Forelimb muscle (tissue), 1 donor: Measurements from ENCODE around the gene KCNA4. TPM values are rescaled to one million over a fixed set of nuclear protein-coding genes. Genes with fewer than 3 reads are reported as not detected.
"Not testable (repeated sequence)": the region's sequence is repeated elsewhere in the genome, so short reads cannot be mapped to it uniquely, and the experiment has no call there.

Source experiments
- DNase-seq: peaks from one replicate; pipeline ENCODE4 v3.0.0-alpha.2; 2013; ENCODE audit warnings: low read depth
- polyA plus RNA-seq: library from polyadenylated mRNA; unstranded; fragments of 120-200 nt; gene quantifications from one replicate; pipeline ENCODE4 v1.2.1, GENCODE V29; 2013; ENCODE audit not compliant: insufficient read length

KCNA4 gene
- polyA plus RNA-seq, 1 donor: 0.10 TPM

- no peak for DNase-seq
These were observed 15.7 kb downstream of the KCNA4 start for GRCh38 chr11:30000986-30001750.

- DNase-seq: no peak
These were observed 20.8 kb downstream of the KCNA4 start for GRCh38 chr11:29996016-29996415.

GRCh38 chr11:29989174-29989970 lies 27.5 kb downstream of the KCNA4 start:
- peak; percentile 45 for DNase-seq

- DNase-seq: no peak
These were observed 31.6 kb downstream of the KCNA4 start for GRCh38 chr11:29985248-29985647.

GRCh38 chr11:29984544-29984943 lies 32.3 kb downstream of the KCNA4 start:
- no peak for DNase-seq

GRCh38 chr11:29978549-29978948 lies 38.3 kb downstream of the KCNA4 start:
- DNase-seq: no peak

GRCh38 chr11:29975580-29975979 lies 41.2 kb downstream of the KCNA4 start:
- not testable (repeated sequence) for DNase-seq

- DNase-seq: no peak
These were observed 53.0 kb downstream of the KCNA4 start for GRCh38 chr11:29963796-29964195.

- DNase-seq: no peak
These were observed 53.8 kb downstream of the KCNA4 start for GRCh38 chr11:29963036-29963435.

- no peak for DNase-seq
These were observed 54.6 kb downstream of the KCNA4 start for GRCh38 chr11:29962243-29962642.

Other genes with a start within 250 kb of the KCNA4 start
- not detected for gene FSHB, start 214.0 kb upstream of the KCNA4 start, polyA plus RNA-seq